Cerebellar cortex (tissue), 1 donor: ENCODE measurements around the gene PAX5.

Experiments
- DNase-seq: peaks from one replicate; pipeline ENCODE4 v3.0.0-alpha.2; 2015; ENCODE audit warnings: low spot score

PAX5 gene

GRCh38 chr9:36834736-36835135 is 199.3 kb downstream of the PAX5 start:
- no peak for DNase-seq

DNA sequence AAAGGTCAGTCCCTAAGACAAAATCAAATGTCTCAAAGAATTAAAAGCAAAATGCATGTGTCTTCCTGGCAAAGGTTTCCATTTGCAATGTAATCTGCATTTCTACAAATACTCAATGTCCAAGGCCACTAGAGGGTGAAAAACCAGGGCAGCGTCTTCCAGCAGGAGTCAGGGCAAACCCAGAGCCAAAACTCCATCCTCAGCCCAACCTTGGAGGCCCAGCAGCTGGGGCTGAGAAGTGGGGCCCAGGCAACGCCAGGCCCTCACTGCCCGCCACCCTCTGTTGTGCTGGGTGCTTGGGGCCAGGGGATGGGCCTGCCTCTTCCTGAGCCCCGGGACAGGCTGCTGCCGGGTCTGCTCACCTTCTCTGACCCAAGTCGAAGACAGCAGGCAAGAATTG is 200.1 kb downstream of the PAX5 start:
- no peak for DNase-seq

GRCh38 chr9:36832164-36832795 is 201.8 kb downstream of the PAX5 start:
- no peak for DNase-seq

DNA sequence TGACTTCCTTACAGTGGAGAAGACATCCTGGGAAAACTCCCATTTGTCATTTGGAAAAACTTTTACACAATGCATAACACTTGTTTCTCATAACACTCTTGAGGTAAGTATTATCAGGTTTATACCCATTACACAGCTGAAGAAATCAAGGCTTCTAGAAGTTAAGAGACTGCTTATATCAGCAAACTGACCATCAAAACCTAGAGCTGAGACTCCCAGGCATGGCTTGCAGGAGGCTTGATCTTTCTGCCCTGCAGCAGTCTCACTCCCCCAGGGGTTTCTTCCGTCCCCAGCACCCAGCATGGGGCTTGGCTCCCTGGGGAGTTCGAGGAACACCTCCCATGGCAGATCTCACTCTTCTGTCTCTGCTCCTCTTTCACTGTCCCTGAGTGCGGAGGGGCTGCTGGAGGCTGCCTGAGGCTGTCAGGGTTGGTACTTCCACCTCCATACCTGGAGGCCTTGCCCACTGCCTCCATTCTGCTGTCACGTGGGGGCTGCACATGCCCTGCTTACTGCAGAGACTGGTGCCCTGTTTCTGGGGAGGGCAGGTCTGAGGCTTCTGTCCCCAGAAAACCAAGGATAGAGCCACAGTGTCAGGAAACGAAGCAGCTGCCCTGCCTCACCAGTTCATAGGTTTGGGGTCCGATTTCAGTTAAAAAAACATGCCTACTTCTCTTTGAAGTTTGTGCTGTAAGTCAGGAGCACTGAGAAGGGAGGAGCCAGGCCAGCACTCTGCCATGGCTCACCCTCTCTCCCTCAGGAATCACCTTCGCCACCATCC is 202.5 kb downstream of the PAX5 start:
- no peak for DNase-seq

- no peak for DNase-seq
Observed at GRCh38 chr9:36828611-36829013, 205.5 kb downstream of the PAX5 start.

- DNase-seq: no peak
Observed at GRCh38 chr9:36827593-36827992, 206.5 kb downstream of the PAX5 start.

GRCh38 chr9:36826581-36826980 is 207.5 kb downstream of the PAX5 start:
- DNase-seq: no peak

DNA sequence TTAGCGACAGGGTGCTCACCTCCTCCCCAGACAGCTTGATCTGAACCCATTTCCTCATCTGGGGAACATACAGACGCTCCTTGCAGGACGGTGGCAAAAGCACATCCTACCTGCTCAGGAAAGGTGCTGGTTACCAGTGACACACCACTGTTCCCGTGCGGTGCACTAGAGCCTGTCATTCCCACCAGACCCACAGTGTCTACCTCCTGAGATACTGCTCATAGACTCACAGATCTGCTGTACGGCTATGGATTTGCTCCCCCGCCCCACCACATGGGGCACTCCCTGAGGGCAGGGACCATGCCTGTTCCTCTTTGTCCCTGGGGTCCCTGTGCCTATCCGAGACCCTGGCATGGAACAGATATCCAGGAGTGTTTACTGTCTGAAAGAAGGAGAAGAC is 208.9 kb downstream of the PAX5 start:
- DNase-seq: no peak

DNA sequence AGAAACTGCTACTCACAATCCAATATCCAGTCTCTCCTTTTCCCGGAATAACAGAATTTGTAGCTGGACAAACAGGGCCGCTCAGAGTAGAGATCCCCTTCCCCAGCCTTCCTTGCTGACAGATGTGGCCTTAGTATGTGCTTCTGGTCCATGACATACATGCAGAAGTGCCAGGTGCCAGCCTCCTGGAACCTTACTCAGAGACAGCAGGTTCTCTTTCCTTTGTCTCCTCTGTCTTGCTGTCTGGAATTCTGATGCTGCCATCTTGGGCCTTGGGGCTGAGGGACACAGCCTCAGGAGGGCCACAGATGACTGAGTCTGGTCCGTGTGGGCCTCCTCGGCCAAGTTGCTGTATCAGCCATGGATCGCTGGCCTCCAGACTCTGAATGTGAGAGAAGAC is 210.1 kb downstream of the PAX5 start:
- no peak for DNase-seq

GRCh38 chr9:36823466-36823865 is 210.6 kb downstream of the PAX5 start:
- no peak for DNase-seq

- DNase-seq: no peak
Observed at GRCh38 chr9:36822201-36822600, 211.9 kb downstream of the PAX5 start.

GRCh38 chr9:36820392-36820861 is 213.6 kb downstream of the PAX5 start:
- DNase-seq: no peak

GRCh38 chr9:36818965-36819870 is 214.8 kb downstream of the PAX5 start:
- DNase-seq: no peak

GRCh38 chr9:36818242-36818938 is 215.7 kb downstream of the PAX5 start:
- DNase-seq: no peak

- DNase-seq: no peak
Observed at GRCh38 chr9:36817160-36817834, 216.8 kb downstream of the PAX5 start.

DNA sequence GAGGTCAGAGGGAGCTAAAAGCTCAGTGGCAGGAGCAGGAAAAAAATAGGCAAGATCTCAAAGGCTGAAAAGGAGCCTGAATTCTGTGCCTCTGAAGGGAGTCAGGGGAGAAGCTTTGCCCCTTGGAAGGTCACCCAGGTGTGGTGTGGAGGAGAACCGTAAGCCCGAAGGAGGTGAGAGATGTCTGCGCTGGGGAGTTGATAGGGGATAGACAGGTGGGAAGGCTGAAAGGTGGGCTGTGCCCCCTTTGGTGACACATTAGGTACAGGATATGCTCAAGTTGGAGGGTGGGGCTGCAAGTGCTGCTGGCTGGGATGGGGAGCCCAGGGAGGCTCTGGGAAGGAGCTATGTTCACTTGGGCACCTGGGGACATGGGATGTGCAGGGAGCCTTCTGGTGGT is 217.7 kb downstream of the PAX5 start:
- DNase-seq: no peak

GRCh38 chr9:36815566-36816348 is 218.3 kb downstream of the PAX5 start:
- DNase-seq: no peak

DNA sequence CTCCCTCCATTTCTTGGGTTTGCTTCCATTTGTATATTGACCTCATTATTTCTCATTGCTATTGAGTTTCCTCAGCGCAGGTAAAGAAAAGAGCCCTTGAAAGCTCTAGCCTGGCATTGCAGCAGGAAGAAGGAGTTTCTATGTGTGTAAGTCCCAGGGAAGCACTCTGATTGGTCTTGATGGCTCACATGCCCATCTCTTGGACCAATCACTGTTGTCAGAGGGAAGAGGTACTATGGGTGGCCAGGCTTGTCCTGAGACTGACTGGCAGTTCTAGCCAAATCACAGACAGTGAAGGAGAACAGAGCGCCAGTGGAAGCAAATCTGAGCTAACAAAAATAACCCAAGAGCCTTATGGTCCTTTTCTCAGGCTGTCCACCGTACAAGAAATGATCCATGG is 219.0 kb downstream of the PAX5 start:
- no peak for DNase-seq

GRCh38 chr9:36813154-36813553 is 220.9 kb downstream of the PAX5 start:
- no peak for DNase-seq

DNA sequence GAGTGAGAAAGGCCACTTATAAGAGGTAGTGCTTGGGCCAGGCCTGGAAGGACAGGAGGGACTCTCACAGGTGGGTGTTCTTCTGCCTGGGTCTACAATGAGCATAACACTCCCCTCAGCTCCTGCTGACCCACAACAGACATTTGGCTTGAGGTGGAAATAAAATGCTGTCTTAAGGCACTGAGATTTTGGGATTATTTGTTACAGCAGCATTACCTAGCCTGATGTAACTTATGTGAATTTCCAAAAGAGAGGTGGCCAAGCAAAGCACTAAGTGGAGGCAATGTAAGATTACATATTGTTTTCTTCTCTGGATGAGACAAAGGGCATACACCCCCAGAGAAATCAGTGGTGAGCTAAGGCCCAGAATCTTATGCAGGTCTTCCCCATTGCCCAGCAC is 221.5 kb downstream of the PAX5 start:
- DNase-seq: no peak

DNA sequence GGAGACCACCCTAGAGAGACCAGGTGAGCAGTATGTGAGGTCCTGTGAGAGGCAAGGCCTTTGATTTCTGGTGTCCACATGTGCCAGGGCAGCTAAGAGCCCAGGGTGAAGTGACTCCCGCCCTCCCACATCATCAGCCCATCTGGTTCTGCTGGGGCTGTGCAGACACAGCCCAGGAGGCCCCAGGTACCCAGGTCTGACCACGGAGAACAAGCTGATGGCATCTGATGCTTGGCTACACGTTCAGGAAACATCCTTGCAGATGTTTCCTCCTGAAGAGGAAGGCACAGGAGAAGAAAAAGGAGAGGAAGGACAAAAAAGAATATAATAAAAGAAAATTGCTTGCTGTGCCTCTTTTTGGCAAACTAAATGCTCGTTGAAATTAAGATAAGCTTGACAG is 225.8 kb downstream of the PAX5 start:
- no peak for DNase-seq
